CD4-positive, alpha-beta T cell (primary cell): ENCODE data around the gene C16orf95. TPM values are rescaled to one million over a fixed set of nuclear protein-coding genes. Genes with fewer than 3 reads are reported as not detected.
"Not testable (repeated sequence)": the region's sequence is repeated elsewhere in the genome, so short reads cannot be mapped to it uniquely, and the experiment has no call there.

Experiments
- ATAC-seq: fragments of 200-7000 bp; cut with Tn5 transposase; one replicate; pipeline ENCODE4 v1.10.0; 2022; ENCODE audit warnings: mild to moderate bottlenecking; ENCODE audit not compliant: poor library complexity
- CTCF ChIA-PET: fragments of 350-600 bp; sonication (Branson Sonifier 250); formaldehyde crosslinking; loops from one replicate; lab custom pipeline; 2021; ENCODE audit warnings: antibody characterized with exemption, inconsistent platforms; lab: Charles Lee
- POLR2A ChIA-PET: fragments of 350-600 bp; sonication (Branson Sonifier 250); formaldehyde crosslinking; loops from one replicate; lab custom pipeline; 2021; ENCODE audit warnings: antibody characterized with exemption, inconsistent platforms; lab: Charles Lee
- DNase-seq, 14 experiments: peaks; one replicate each; pipeline ENCODE4 v3.0.0-alpha.2; 2013 to 2020; ENCODE audit warnings: mixed read lengths in 2 of 14
- H3K27ac ChIP-seq, 2 donors: one replicate each; pipeline versions ENCODE4 v1.5.1 to v1.7.0; 2013; ENCODE audit warnings: low read length in 2 of 2, low read depth in 1 of 2, mild to moderate bottlenecking in 1 of 2
- H3K27me3 ChIP-seq, 2 experiments: 1 replicate in 1 of 2; 2 replicates in 1 of 2; pipeline versions ENCODE4 v1.6.1 to v1.7.0; 2013; ENCODE audit warnings: low read length in 2 of 2, control low read depth in 1 of 2, mild to moderate bottlenecking in 1 of 2, moderate library complexity in 1 of 2; ENCODE audit not compliant: insufficient read depth in 2 of 2, control insufficient read depth in 1 of 2
- H3K36me3 ChIP-seq: one replicate; pipeline ENCODE4 v1.6.1; 2013; ENCODE audit warnings: low read length, control low read depth; ENCODE audit not compliant: insufficient read depth
- H3K4me1 ChIP-seq: one replicate; pipeline ENCODE4 v1.6.1; 2013; ENCODE audit warnings: low read length, control low read depth; ENCODE audit not compliant: insufficient read depth
- H3K4me3 ChIP-seq: one replicate; pipeline ENCODE4 v1.5.1; 2013; ENCODE audit warnings: mild to moderate bottlenecking, low read length, moderate library complexity
- H3K9me3 ChIP-seq, 2 experiments: 1 replicate in 1 of 2; 2 replicates in 1 of 2; pipeline versions ENCODE4 v1.6.1 to v1.7.0; 2013; ENCODE audit warnings: low read length in 2 of 2, mild to moderate bottlenecking in 2 of 2, control low read depth in 1 of 2, moderate library complexity in 1 of 2; ENCODE audit not compliant: control insufficient read depth in 1 of 2, insufficient read depth in 1 of 2
- H3K27ac Mint-ChIP-seq: one replicate; pipeline ENCODE4 v1.8.0; 2020; ENCODE audit warnings: mixed read lengths
- H3K27me3 Mint-ChIP-seq: one replicate; pipeline ENCODE4 v1.8.0; 2021; ENCODE audit warnings: mixed read lengths
- H3K36me3 Mint-ChIP-seq: one replicate; pipeline ENCODE4 v1.8.0; 2021; ENCODE audit warnings: low read depth, mixed read lengths
- H3K4me1 Mint-ChIP-seq: one replicate; pipeline ENCODE4 v1.8.0; 2021; ENCODE audit warnings: low read depth, mixed read lengths
- H3K4me3 Mint-ChIP-seq: one replicate; pipeline ENCODE4 v1.8.0; 2020; ENCODE audit warnings: mild to moderate bottlenecking, mixed read lengths
- H3K9me3 Mint-ChIP-seq: one replicate; pipeline ENCODE4 v1.8.0; 2020; ENCODE audit warnings: mixed read lengths
- CTCF ChIP-seq: fragments of 200-600 bp; IDR thresholded peaks from one replicate; pipeline ENCODE4 v1.8.0; 2022; ENCODE audit warnings: antibody characterized with exemption, mild to moderate bottlenecking
- intact Hi-C, 2 experiments: fragments of 100-400 bp; cut with DNase I in 1 of 2; cut with micrococcal nuclease in 1 of 2; formaldehyde crosslinking; loops; one replicate each; pipeline versions ENCODE4 v1.15.1 to v1.9.0; 2023 to 2025; cut with DNase I, micrococcal nuclease
- total RNA-seq, 174 experiments: library from RNA in 2 of 174; stranded (reverse) in 2 of 174; gene quantifications; one replicate each; pipeline ENCODE4 v1.2.3 and lab custom pipeline; 2021 to 2026

The C16orf95 gene
- total RNA-seq, 2 experiments from 2014 or later, result 0.74 to 1.2 TPM

GRCh38 chr16:87259431-87259830, 57.8 kb downstream of the C16orf95 start:
- Histone ChIP-seq H3K9me3 (no peaks in the 10 kb centered on the region), H3K4me3 (no peak overlapping the region), H3K36me3 (no peaks in the 10 kb centered on the region), H3K27me3 (no peaks in the 10 kb centered on the region), H3K4me1 (no peaks in the 10 kb centered on the region), H3K27ac (no peak overlapping the region)
- Mint-ChIP-seq H3K4me1 (no peaks in the 10 kb centered on the region), H3K36me3 (no peaks in the 10 kb centered on the region), H3K27me3 (no peaks in the 10 kb centered on the region), H3K9me3 (no peaks in the 10 kb centered on the region), H3K4me3 (no peak overlapping the region), H3K27ac (no peak overlapping the region)
- ChIA-PET CTCF (no interaction called here), POLR2A (no interaction called here)
- DNase-seq, result no peak
- intact Hi-C loops, result no loop called here
- TF ChIP-seq CTCF, result no peak
- no peak for ATAC-seq

- H3K36me3 ChIP-seq, H3K27ac Mint-ChIP-seq, H3K4me3 Mint-ChIP-seq, POLR2A ChIA-PET, DNase-seq, H3K4me1 Mint-ChIP-seq, H3K9me3 Mint-ChIP-seq, H3K36me3 Mint-ChIP-seq, CTCF ChIA-PET, H3K27me3 Mint-ChIP-seq, H3K9me3 ChIP-seq, intact Hi-C loops, H3K4me3 ChIP-seq, H3K27me3 ChIP-seq, H3K4me1 ChIP-seq, ATAC-seq, H3K27ac ChIP-seq: not testable (repeated sequence)
Observed at GRCh38 chr16:87258653-87259052, 58.5 kb downstream of the C16orf95 start.

- DNase-seq (no peak), ATAC-seq (no peak)
- no peaks in the 10 kb centered on the region for H3K27me3 ChIP-seq
- H3K36me3 ChIP-seq, result no peaks in the 10 kb centered on the region
- no peaks in the 10 kb centered on the region for H3K36me3 Mint-ChIP-seq
- TF ChIP-seq CTCF, result no peak
- H3K4me3 ChIP-seq, result no peak overlapping the region
- H3K9me3 ChIP-seq, result no peaks in the 10 kb centered on the region
- H3K4me3 Mint-ChIP-seq, result no peak overlapping the region
- H3K27ac ChIP-seq, result no peak overlapping the region
- CTCF ChIA-PET, result interaction anchor here (0.6 kb wide), 1 partner anchor 105 kb away, joined by 3 read pairs; no protein-coding TSS in a partner anchor
- intact Hi-C loops, result no loop called here
- no peaks in the 10 kb centered on the region for H3K27me3 Mint-ChIP-seq
- no peaks in the 10 kb centered on the region for H3K9me3 Mint-ChIP-seq
- POLR2A ChIA-PET, result no interaction called here
- no peak overlapping the region for H3K27ac Mint-ChIP-seq
- H3K4me1 Mint-ChIP-seq, result no peaks in the 10 kb centered on the region
- H3K4me1 ChIP-seq, result no peaks in the 10 kb centered on the region
Observed at GRCh38 chr16:87255866-87256265, 61.3 kb downstream of the C16orf95 start.

- Histone ChIP-seq H3K36me3 (no peaks in the 10 kb centered on the region), H3K27me3 (no peaks in the 10 kb centered on the region), H3K4me1 (no peaks in the 10 kb centered on the region), H3K4me3 (no peak overlapping the region), H3K9me3 (no peaks in the 10 kb centered on the region), H3K27ac (no peak overlapping the region)
- TF ChIP-seq CTCF, result no peak
- ATAC-seq (no peak), DNase-seq (no peak)
- CTCF ChIA-PET, result no interaction called here
- Mint-ChIP-seq H3K4me1 (no peaks in the 10 kb centered on the region), H3K27me3 (no peaks in the 10 kb centered on the region), H3K9me3 (no peaks in the 10 kb centered on the region), H3K4me3 (no peak overlapping the region), H3K36me3 (no peaks in the 10 kb centered on the region), H3K27ac (no peak overlapping the region)
- intact Hi-C loops, result no loop called here
- POLR2A ChIA-PET, result no interaction called here
Observed at GRCh38 chr16:87254734-87255133, 62.5 kb downstream of the C16orf95 start.
